Measurements from ENCODE around the gene LILRB2. TPM values are rescaled to one million over a fixed set of nuclear protein-coding genes. Genes with fewer than 3 reads are reported as not detected.

Gene LILRB2
- total RNA-seq, 1 experiment from 2014 or later: not detected

GRCh38 chr19:54312436-54313377 is 31.8 kb upstream of the LILRB2 start, which contains the start of gene LILRA5:
TSS of gene LILRA5 (minus strand) at chr19:54313166. CDS start at chr19:54313019, 147 bp downstream.
- Histone ChIP-seq H3K36me3 (ENCODE audit: insufficient read depth, low read length, poor library complexity, severe bottlenecking) (no peaks in the 10 kb centered on the region), H3K9me3 (ENCODE audit: low read depth, low read length, poor library complexity, severe bottlenecking) (no peaks in the 10 kb centered on the region), H3K4me3 (ENCODE audit: low read depth, low read length, poor library complexity, severe bottlenecking) (no peak within 1 kb of the TSS), H3K27ac (ENCODE audit: low read depth, low read length, poor library complexity, severe bottlenecking) (no peak within 1 kb of the TSS), H3K4me1 (ENCODE audit: insufficient read depth, low read length, poor library complexity, severe bottlenecking) (no peaks in the 10 kb centered on the region), H3K27me3 (replicated peaks; ENCODE audit: insufficient read depth, low read depth, low read length, poor library complexity) (peaks cover 43% of the 10 kb centered on the region)
- intact Hi-C loops (cut with micrococcal nuclease; ENCODE audit: unreplicated experiment): no loop called here
- CTCF ChIA-PET: no interaction called here
- POLR2A ChIA-PET (ENCODE audit: low non-redundant PET): no interaction called here
- TF ChIP-seq EZH2 (IDR thresholded peaks at IDR 0.05; ENCODE audit: borderline replicate concordance, low read depth, low read length, poor library complexity, severe bottlenecking) (no peak), CTCF (conservative IDR thresholded peaks at IDR 0.05; ENCODE audit: low read depth, low read length) (no peak)
- BruUV-seq (replicated peaks): no TSS peak
- DNase-seq (ENCODE audit: low spot score): no peak

GRCh38 chr19:54312011-54312410 is 31.1 kb upstream of the LILRB2 start:
- Histone ChIP-seq H3K27me3 (replicated peaks; ENCODE audit: insufficient read depth, low read depth, low read length, poor library complexity) (peaks cover 37% of the 10 kb centered on the region), H3K36me3 (ENCODE audit: insufficient read depth, low read length, poor library complexity, severe bottlenecking) (no peaks in the 10 kb centered on the region), H3K9me3 (ENCODE audit: low read depth, low read length, poor library complexity, severe bottlenecking) (no peaks in the 10 kb centered on the region), H3K27ac (ENCODE audit: low read depth, low read length, poor library complexity, severe bottlenecking) (no peak overlapping the region), H3K4me3 (ENCODE audit: low read depth, low read length, poor library complexity, severe bottlenecking) (no peak overlapping the region), H3K4me1 (ENCODE audit: insufficient read depth, low read length, poor library complexity, severe bottlenecking) (no peaks in the 10 kb centered on the region)
- TF ChIP-seq CTCF (conservative IDR thresholded peaks at IDR 0.05; ENCODE audit: low read depth, low read length) (no peak), EZH2 (IDR thresholded peaks at IDR 0.05; ENCODE audit: borderline replicate concordance, low read depth, low read length, poor library complexity, severe bottlenecking) (no peak)
- ChIA-PET CTCF (no interaction called here), POLR2A (ENCODE audit: low non-redundant PET) (no interaction called here)
- BruUV-seq (replicated peaks): no TSS peak
- DNase-seq (ENCODE audit: low spot score): no peak
- intact Hi-C loops (cut with micrococcal nuclease; ENCODE audit: unreplicated experiment): no loop called here

- TF ChIP-seq EZH2 (IDR thresholded peaks at IDR 0.05; ENCODE audit: borderline replicate concordance, low read depth, low read length, poor library complexity, severe bottlenecking) (no peak), CTCF (conservative IDR thresholded peaks at IDR 0.05; ENCODE audit: low read depth, low read length) (no peak)
- no peak overlapping the region for H3K27ac ChIP-seq (ENCODE audit: low read depth, low read length, poor library complexity, severe bottlenecking)
- H3K36me3 ChIP-seq (ENCODE audit: insufficient read depth, low read length, poor library complexity, severe bottlenecking): no peaks in the 10 kb centered on the region
- no peaks in the 10 kb centered on the region for H3K9me3 ChIP-seq (ENCODE audit: low read depth, low read length, poor library complexity, severe bottlenecking)
- ChIA-PET POLR2A (ENCODE audit: low non-redundant PET) (no interaction called here), CTCF (no interaction called here)
- no peak overlapping the region for H3K4me3 ChIP-seq (ENCODE audit: low read depth, low read length, poor library complexity, severe bottlenecking)
- H3K27me3 ChIP-seq (replicated peaks; ENCODE audit: insufficient read depth, low read depth, low read length, poor library complexity): peaks cover 33% of the 10 kb centered on the region
- H3K4me1 ChIP-seq (ENCODE audit: insufficient read depth, low read length, poor library complexity, severe bottlenecking): no peaks in the 10 kb centered on the region
- BruUV-seq (replicated peaks): no TSS peak
- no peak for DNase-seq (ENCODE audit: low spot score)
- intact Hi-C loops (cut with micrococcal nuclease; ENCODE audit: unreplicated experiment): no loop called here
These were observed 30.6 kb upstream of the LILRB2 start for GRCh38 chr19:54311486-54311885.
